Panc1 (cell line): Measurements from ENCODE around the gene LRP5. TPM values are rescaled to one million over a fixed set of nuclear protein-coding genes. Genes with fewer than 3 reads are reported as not detected.

Experiments
- ATAC-seq: fragments of 200-7000 bp; cut with Tn5 transposase; 2 replicates; pipeline ENCODE4 v1.9.1; 2020; ENCODE audit warnings: mild to moderate bottlenecking, moderate library complexity
- Bru-seq: library from RNA; stranded (reverse); fragments of 400-500 nt; gene quantifications from one replicate; lab custom pipeline; 2021; lab: Mats Ljungman, UMichigan
- BruChase-seq, 2 experiments: library from RNA; stranded (reverse); fragments of 400-500 nt; gene quantifications; one replicate each; lab custom pipeline; 2021; lab: Mats Ljungman, UMichigan
- BruUV-seq: library from RNA; stranded (reverse); fragments of 400-500 nt; replicated peaks from 2 replicates; lab custom pipeline; 2021; lab: Mats Ljungman, UMichigan
- CTCF ChIA-PET: fragments of 300-600 bp; sonication (Branson Sonifier 250); formaldehyde crosslinking; loops from one replicate; lab custom pipeline; 2022; ENCODE audit warnings: antibody characterized with exemption; lab: Charles Lee
- POLR2A ChIA-PET: fragments of 300-600 bp; sonication (Branson Sonifier 250); formaldehyde crosslinking; loops from one replicate; lab custom pipeline; 2022; ENCODE audit warnings: antibody characterized with exemption; lab: Charles Lee
- DNase-seq: peaks from one replicate; pipeline ENCODE4 v3.0.0-alpha.2; 2010; ENCODE audit warnings: low read depth, low spot score
- H3K27ac ChIP-seq: 2 replicates; pipeline ENCODE4 v1.5.1; 2011; ENCODE audit warnings: mild to moderate bottlenecking, low read length, inconsistent platforms
- H3K27me3 ChIP-seq: fragments of 200-500 bp; sonication (Bioruptor generic); 2 replicates; pipeline ENCODE4 v1.6.0; 2014; ENCODE audit warnings: low read length, inconsistent platforms; ENCODE audit not compliant: control insufficient read depth, insufficient read depth
- H3K36me3 ChIP-seq: fragments of 200-500 bp; sonication (Bioruptor generic); 2 replicates; pipeline ENCODE4 v1.5.1; 2014; ENCODE audit warnings: inconsistent platforms, mild to moderate bottlenecking, low read length, moderate library complexity; ENCODE audit not compliant: control insufficient read depth, insufficient read depth
- H3K4me1 ChIP-seq: 2 replicates; pipeline ENCODE4 v1.5.1; 2011; ENCODE audit warnings: inconsistent platforms, mild to moderate bottlenecking, low read length, moderate library complexity; ENCODE audit not compliant: control insufficient read depth, insufficient read depth
- H3K4me3 ChIP-seq, 2 experiments: 2 replicates each; pipeline ENCODE4 v1.5.1; 2011 to 2012; ENCODE audit warnings: low read depth in 2 of 2, low read length in 2 of 2, mild to moderate bottlenecking in 2 of 2, inconsistent platforms in 1 of 2, moderate library complexity in 1 of 2
- H3K9me3 ChIP-seq: fragments of 200-500 bp; sonication (Bioruptor generic); 2 replicates; pipeline ENCODE4 v1.5.1; 2014; ENCODE audit warnings: low read depth, mild to moderate bottlenecking, inconsistent platforms, low read length, moderate library complexity; ENCODE audit not compliant: control insufficient read depth, insufficient read depth
- CTCF ChIP-seq: fragments of 450-650 bp; IDR thresholded peaks from 2 replicates; pipeline ENCODE4 v1.5.1; 2017; ENCODE audit warnings: mild to moderate bottlenecking
- POLR2AphosphoS5 ChIP-seq: IDR thresholded peaks from 2 replicates; pipeline ENCODE4 v1.6.1; 2012; ENCODE audit warnings: mild to moderate bottlenecking, low read depth, low read length, moderate library complexity
- SIN3A ChIP-seq: IDR thresholded peaks from 2 replicates; pipeline ENCODE4 v1.6.1; 2012; ENCODE audit warnings: low read depth, mild to moderate bottlenecking, low read length, moderate library complexity, borderline replicate concordance; ENCODE audit not compliant: insufficient read depth
- TCF7L2 ChIP-seq: IDR thresholded peaks from 2 replicates; pipeline ENCODE4 v1.6.1; 2011; ENCODE audit warnings: mild to moderate bottlenecking, low read depth, low read length, inconsistent platforms
- in situ Hi-C: cut with HindIII; loops from 2 replicates; pipeline ENCODE4 v1.10.0; 2016; ENCODE audit warnings: low sequenced_read_pairs, low pct_unique_long_range_greater_than_20kb
- intact Hi-C: fragments of 100-400 bp; cut with micrococcal nuclease; formaldehyde crosslinking; loops from one replicate; pipeline ENCODE4 v1.10.0; 2022; ENCODE audit not compliant: unreplicated experiment
- long read RNA-seq: library from polyadenylated mRNA; unstranded; transcript quantifications from one replicate; pipeline ENCODE4 v2.0.0, GENCODE V29; 2021; ENCODE audit not compliant: unreplicated experiment
- polyA plus RNA-seq: library from polyadenylated mRNA; unstranded; fragments of >200 nt; gene quantifications from one replicate; pipeline ENCODE4 v1.2.1, GENCODE V29; 2012; ENCODE audit warnings: missing spikeins; ENCODE audit not compliant: insufficient read length
- total RNA-seq: library from RNA; stranded (reverse); gene quantifications from one replicate; pipeline ENCODE4 v1.2.1, GENCODE V29; 2021; ENCODE audit not compliant: unreplicated experiment
- TF ChIP-seq, protein P1 (sequence below), 2 experiments: IDR thresholded peaks; 2 replicates each; pipeline ENCODE4 v1.6.1; 2011 to 2012; ENCODE audit warnings: low read depth in 2 of 2, control low read depth in 1 of 2, low read length in 1 of 2, mild to moderate bottlenecking in 1 of 2, moderate library complexity in 1 of 2; ENCODE audit not compliant: insufficient read depth in 1 of 2

Gene LRP5
- total RNA-seq = 171 TPM
- 357 TPM for polyA plus RNA-seq
- percentile 79 among the genes with signal in this experiment for Bru-seq, nascent RNA
- BruChase-seq, experiment 1, labeled RNA remaining after a 2-hour chase = percentile 76 among the genes with signal in this experiment
- percentile 82 among the genes with signal in this experiment for BruChase-seq, experiment 2, labeled RNA remaining after a 6-hour chase
- long read RNA-seq, full-length matches to known transcripts = 17 of 131 reads
- long read RNA-seq, partial matches to known transcripts = 51 of 131 reads
- long read RNA-seq, other reads (novel, unspliced or antisense) = 63 of 131 reads

- Histone ChIP-seq H3K36me3 (no peaks in the 10 kb centered on the region), H3K4me1 (peaks cover 44% of the 10 kb centered on the region), H3K4me3 (peak within 1 kb of the TSS; percentile 73 to 75), H3K9me3 (no peaks in the 10 kb centered on the region), H3K27me3 (no peaks in the 10 kb centered on the region), H3K27ac (peak within 1 kb of the TSS; percentile 99)
- no peak for DNase-seq
- ATAC-seq = peak; percentile 27
- intact Hi-C loops = no loop called here
- POLR2A ChIA-PET = no interaction called here
- no peak for TF ChIP-seq POLR2AphosphoS5
- TF ChIP-seq TCF7L2 = no peak
- TF ChIP-seq SIN3A = no peak
- no peak for TF ChIP-seq CTCF
- TF ChIP-seq, protein P1, sequence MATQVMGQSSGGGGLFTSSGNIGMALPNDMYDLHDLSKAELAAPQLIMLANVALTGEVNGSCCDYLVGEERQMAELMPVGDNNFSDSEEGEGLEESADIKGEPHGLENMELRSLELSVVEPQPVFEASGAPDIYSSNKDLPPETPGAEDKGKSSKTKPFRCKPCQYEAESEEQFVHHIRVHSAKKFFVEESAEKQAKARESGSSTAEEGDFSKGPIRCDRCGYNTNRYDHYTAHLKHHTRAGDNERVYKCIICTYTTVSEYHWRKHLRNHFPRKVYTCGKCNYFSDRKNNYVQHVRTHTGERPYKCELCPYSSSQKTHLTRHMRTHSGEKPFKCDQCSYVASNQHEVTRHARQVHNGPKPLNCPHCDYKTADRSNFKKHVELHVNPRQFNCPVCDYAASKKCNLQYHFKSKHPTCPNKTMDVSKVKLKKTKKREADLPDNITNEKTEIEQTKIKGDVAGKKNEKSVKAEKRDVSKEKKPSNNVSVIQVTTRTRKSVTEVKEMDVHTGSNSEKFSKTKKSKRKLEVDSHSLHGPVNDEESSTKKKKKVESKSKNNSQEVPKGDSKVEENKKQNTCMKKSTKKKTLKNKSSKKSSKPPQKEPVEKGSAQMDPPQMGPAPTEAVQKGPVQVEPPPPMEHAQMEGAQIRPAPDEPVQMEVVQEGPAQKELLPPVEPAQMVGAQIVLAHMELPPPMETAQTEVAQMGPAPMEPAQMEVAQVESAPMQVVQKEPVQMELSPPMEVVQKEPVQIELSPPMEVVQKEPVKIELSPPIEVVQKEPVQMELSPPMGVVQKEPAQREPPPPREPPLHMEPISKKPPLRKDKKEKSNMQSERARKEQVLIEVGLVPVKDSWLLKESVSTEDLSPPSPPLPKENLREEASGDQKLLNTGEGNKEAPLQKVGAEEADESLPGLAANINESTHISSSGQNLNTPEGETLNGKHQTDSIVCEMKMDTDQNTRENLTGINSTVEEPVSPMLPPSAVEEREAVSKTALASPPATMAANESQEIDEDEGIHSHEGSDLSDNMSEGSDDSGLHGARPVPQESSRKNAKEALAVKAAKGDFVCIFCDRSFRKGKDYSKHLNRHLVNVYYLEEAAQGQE (IDR thresholded peaks at IDR 0.05; ENCODE audit: insufficient read depth in 1 of 2, low read depth in 2 of 2, low read length in 1 of 2) = no peak
- CTCF ChIA-PET = no interaction called here
- in situ Hi-C loops = no loop called here
- no TSS peak for BruUV-seq
Observed at GRCh38 chr11:68312117-68312779, at the start of gene LRP5. Gene LRP5, plus strand, starts transcription at chr11:68312591. Its CDS starts 124 bp downstream, at chr11:68312715.

GRCh38 chr11:68263444-68264035, 48.9 kb upstream of the LRP5 start:
- intact Hi-C loops = no loop called here
- Histone ChIP-seq H3K27me3 (no peaks in the 10 kb centered on the region), H3K36me3 (no peaks in the 10 kb centered on the region), H3K4me1 (no peaks in the 10 kb centered on the region), H3K27ac (no peak overlapping the region), H3K9me3 (no peaks in the 10 kb centered on the region), H3K4me3 (no peak overlapping the region)
- ChIA-PET CTCF (no interaction called here), POLR2A (no interaction called here)
- BruUV-seq = no TSS peak
- ATAC-seq = no peak
- no peak for TF ChIP-seq CTCF
- no peak for TF ChIP-seq POLR2AphosphoS5
- TF ChIP-seq, protein P1 (IDR thresholded peaks at IDR 0.05; ENCODE audit: insufficient read depth in 1 of 2, low read depth in 2 of 2, low read length in 1 of 2) = no peak
- no peak for TF ChIP-seq SIN3A
- no peak for TF ChIP-seq TCF7L2
- DNase-seq = no peak
- in situ Hi-C loops = no loop called here
